Stomach smooth muscle (tissue), 2 donors: ENCODE data around the gene CD28.

Experiments
- H3K27ac ChIP-seq: one replicate; pipeline ENCODE4 v1.7.0; 2013; ENCODE audit warnings: mild to moderate bottlenecking, low read length, inconsistent platforms
- H3K27me3 ChIP-seq, 2 donors: one replicate each; pipeline ENCODE4 v1.7.0; 2013; ENCODE audit warnings: low read length in 2 of 2; ENCODE audit not compliant: insufficient read depth in 2 of 2, control insufficient read depth in 1 of 2
- H3K36me3 ChIP-seq, 2 donors: one replicate each; pipeline ENCODE4 v1.7.0; 2013; ENCODE audit warnings: low read length in 2 of 2; ENCODE audit not compliant: control insufficient read depth in 2 of 2, insufficient read depth in 2 of 2
- H3K4me1 ChIP-seq: one replicate; pipeline ENCODE4 v1.7.0; 2013; ENCODE audit warnings: low read length; ENCODE audit not compliant: control insufficient read depth, insufficient read depth
- H3K4me3 ChIP-seq, 2 donors: one replicate each; pipeline ENCODE4 v1.7.0; 2013; ENCODE audit warnings: low read length in 2 of 2
- H3K9ac ChIP-seq, 2 donors: one replicate each; pipeline ENCODE4 v1.7.0; 2013; ENCODE audit warnings: low read length in 2 of 2, mild to moderate bottlenecking in 1 of 2
- H3K9me3 ChIP-seq, 2 donors: one replicate each; pipeline ENCODE4 v1.7.0; 2013; ENCODE audit warnings: low read length in 2 of 2; ENCODE audit not compliant: control insufficient read depth in 2 of 2
- donor health status: healthy.
- donor health status: Pancreatic carcinoma.

The CD28 gene

DNA sequence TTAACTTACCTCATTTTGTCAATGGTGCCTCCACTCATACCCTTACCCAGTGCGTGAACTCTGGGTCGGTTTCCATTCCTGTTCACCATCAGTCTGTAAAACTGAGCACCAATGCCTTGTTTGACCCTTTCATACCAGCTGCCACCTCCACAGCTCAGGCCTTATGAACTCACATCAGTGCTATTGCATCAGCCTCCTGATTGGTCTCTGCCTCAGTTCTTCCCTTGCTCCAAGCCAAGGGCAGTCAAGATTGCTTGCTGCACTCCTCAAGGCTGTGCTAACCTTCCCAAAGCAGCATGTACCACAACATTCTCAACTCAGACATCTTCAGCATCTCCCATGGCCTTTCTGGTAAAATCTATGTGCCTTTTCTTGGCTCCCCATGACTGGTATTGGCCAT lies 9.3 kb downstream of the CD28 start:
- H3K4me3 ChIP-seq, result no peak overlapping the region
- no peaks in the 10 kb centered on the region for H3K4me1 ChIP-seq
- no peaks in the 10 kb centered on the region for H3K9me3 ChIP-seq
- H3K27ac ChIP-seq, result no peak overlapping the region
- H3K36me3 ChIP-seq, result no peaks in the 10 kb centered on the region
- no peak overlapping the region for H3K9ac ChIP-seq
- H3K27me3 ChIP-seq, result no peaks in the 10 kb centered on the region

DNA sequence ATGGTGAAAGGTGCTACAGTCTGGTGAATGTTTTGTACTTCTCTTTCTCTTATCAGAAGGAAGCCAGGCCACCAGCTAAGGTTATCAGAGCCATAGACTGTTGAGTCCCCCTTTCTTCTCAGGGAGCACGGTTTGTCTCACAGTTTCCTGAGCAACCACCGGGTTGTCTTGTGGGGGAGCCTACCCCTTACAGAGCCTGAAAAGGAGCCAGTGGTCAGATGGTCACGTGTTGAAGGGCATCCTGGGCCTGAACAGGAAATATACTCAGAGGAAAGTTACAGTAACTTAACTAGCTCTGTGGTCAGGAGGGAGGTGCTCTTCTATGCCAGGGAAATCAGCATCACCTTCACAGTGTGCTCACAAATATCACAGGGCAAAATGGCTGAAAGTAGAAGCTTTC lies 11.6 kb downstream of the CD28 start:
- Histone ChIP-seq H3K4me3 (no peak overlapping the region), H3K4me1 (no peaks in the 10 kb centered on the region), H3K27me3 (no peaks in the 10 kb centered on the region), H3K9me3 (no peaks in the 10 kb centered on the region), H3K9ac (no peak overlapping the region), H3K36me3 (no peaks in the 10 kb centered on the region), H3K27ac (no peak overlapping the region)

DNA sequence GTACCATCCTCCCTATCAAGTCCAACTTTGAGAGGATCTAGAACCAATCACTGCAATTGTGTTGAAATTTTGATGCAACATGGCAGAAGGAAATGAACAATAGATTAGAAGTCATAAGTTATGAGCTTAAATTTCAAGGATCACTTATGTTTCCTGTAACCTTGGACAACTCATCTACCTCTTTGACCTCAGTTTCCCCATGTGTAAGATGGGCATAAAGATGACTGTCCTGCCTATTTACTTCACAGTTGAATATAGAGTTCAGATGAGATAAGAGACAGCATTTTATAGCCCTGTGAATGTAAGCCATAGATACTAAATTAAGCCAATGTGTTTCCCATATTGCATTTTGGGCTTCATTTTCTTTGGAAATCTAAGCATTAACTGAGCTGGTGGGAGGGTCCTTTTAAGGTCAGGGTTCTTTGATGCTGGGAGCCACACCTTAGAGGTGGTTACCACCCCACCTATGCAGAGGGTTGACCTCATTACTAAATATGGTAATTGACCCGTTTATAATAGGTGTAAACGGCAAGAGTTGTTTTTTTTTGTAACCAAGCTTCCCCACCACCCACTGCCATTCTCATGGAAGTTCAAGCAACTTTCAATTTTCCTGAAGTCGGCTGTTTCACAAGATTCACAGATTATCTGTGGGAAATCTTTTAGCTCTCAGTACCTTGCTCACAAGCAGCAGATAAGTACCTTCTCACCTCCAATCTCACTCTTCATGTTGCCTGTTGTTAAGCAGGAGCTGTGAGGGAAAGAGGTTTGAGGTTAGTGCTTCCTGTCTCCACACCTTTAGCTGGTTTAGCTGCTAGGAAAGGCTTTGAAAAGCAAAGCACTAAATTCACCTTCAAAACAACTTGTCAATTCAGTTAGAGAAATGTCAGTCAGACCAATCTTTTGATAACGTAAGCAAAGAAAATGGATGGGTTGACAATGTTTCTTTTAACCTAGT lies 13.3 kb downstream of the CD28 start:
- Histone ChIP-seq H3K36me3 (no peaks in the 10 kb centered on the region), H3K4me1 (no peaks in the 10 kb centered on the region), H3K27me3 (no peaks in the 10 kb centered on the region), H3K4me3 (no peak overlapping the region), H3K9ac (no peak overlapping the region), H3K9me3 (no peaks in the 10 kb centered on the region), H3K27ac (no peak overlapping the region)

DNA sequence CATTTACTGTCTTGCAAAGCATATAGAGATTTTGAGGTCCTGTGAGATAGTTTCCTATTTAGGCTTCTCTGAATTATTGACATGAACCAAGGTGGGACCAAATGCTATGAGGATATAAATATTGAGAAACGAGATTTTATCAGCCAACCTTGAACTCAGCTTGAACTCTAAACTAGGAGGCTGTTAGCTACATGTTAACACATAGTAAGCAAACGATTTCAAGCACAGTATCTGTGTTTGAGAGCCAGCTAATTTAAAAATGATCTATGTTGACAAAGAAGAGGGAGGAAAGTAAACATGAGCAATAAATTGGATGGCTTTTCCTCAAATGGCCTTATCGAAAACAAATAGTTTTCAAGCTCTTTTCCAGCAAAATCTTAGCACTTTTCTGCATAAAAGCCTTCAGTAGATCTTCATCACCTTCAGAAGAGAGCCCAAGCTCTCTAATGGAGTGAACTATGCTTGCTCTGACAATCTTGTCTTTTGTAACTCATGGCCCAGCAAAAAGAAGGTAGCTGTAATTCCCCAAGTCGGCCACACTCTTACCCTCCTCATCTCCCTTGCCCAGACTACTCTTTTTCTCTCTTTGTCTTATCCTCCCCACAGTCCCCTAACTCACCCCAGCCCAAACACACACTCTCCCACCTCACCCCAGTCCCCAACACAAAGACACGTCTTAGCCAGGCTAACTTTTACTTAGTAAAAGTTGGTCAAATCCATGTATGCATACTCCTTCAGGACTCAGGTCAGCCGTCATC lies 14.7 kb downstream of the CD28 start:
- Histone ChIP-seq H3K9ac (no peak overlapping the region), H3K36me3 (no peaks in the 10 kb centered on the region), H3K27ac (no peak overlapping the region), H3K9me3 (no peaks in the 10 kb centered on the region), H3K4me1 (no peaks in the 10 kb centered on the region), H3K4me3 (no peak overlapping the region), H3K27me3 (no peaks in the 10 kb centered on the region)

DNA sequence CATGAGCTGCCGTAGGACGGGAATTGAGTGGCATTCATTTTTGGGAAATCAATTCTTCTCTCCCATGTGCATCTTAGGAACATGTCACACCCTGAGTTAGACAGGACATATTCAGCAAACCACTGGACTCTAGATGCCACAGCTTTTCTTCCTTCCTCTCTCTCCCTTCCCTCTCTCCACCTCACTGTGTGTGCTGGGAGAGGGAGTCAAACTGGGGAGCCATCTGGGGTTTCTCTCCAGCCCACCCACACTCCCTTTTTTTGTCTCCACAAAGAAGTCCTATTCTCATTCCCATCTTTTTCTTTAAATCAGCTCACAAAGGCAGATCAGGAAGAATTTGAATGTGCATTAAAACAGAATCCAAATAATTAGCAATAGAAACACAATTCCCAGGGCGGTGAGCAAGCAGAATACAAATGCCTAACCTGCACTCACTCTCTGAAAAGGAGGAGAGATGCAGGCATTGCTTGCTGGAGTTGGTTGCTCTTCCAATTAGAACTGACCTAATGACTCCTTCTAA lies 15.4 kb downstream of the CD28 start:
- no peak overlapping the region for H3K27ac ChIP-seq
- no peaks in the 10 kb centered on the region for H3K36me3 ChIP-seq
- no peaks in the 10 kb centered on the region for H3K9me3 ChIP-seq
- no peak overlapping the region for H3K9ac ChIP-seq
- no peaks in the 10 kb centered on the region for H3K27me3 ChIP-seq
- no peaks in the 10 kb centered on the region for H3K4me1 ChIP-seq
- H3K4me3 ChIP-seq, result no peak overlapping the region

DNA sequence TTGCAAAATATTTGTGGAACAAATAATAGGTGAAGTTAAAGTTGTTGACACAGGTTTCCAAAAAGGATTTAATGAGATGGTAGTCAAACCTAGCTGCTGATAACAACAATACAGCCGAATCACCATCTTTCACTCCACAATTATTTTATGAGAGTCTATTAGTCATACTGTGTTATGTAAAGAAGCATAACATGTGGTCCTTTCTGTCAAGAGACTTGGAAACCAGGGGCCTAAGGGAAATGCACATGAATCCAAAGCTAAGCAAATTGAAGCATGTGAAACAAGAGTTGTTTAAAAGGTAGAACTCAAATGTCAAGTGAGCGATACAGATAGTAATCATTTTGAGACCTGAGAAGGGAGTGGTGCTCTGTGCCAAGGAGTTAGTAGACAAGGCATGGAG lies 16.0 kb downstream of the CD28 start:
- H3K4me1 ChIP-seq, result no peaks in the 10 kb centered on the region
- H3K27me3 ChIP-seq, result no peaks in the 10 kb centered on the region
- H3K36me3 ChIP-seq, result no peaks in the 10 kb centered on the region
- no peak overlapping the region for H3K9ac ChIP-seq
- no peaks in the 10 kb centered on the region for H3K9me3 ChIP-seq
- no peak overlapping the region for H3K4me3 ChIP-seq
- H3K27ac ChIP-seq, result no peak overlapping the region

DNA sequence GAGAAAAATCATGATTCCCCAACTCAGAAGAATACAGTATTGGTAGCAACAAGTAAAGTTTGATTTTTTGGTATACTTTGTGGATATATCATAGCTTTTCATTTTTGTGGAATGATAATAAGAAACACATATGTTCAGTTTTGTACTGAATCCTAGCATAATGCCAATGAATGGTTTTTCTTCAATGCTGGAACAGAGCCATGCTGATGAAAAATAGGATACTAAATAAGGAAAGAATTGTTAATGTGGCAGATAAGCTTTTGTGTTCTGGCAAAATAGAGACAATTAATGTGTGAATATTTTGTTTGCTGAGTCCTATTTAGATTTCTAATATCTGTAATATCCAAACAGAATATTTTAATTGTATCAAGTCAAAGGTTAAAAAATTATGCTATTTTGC lies 21.9 kb downstream of the CD28 start:
- no peaks in the 10 kb centered on the region for H3K36me3 ChIP-seq
- no peaks in the 10 kb centered on the region for H3K27me3 ChIP-seq

DNA sequence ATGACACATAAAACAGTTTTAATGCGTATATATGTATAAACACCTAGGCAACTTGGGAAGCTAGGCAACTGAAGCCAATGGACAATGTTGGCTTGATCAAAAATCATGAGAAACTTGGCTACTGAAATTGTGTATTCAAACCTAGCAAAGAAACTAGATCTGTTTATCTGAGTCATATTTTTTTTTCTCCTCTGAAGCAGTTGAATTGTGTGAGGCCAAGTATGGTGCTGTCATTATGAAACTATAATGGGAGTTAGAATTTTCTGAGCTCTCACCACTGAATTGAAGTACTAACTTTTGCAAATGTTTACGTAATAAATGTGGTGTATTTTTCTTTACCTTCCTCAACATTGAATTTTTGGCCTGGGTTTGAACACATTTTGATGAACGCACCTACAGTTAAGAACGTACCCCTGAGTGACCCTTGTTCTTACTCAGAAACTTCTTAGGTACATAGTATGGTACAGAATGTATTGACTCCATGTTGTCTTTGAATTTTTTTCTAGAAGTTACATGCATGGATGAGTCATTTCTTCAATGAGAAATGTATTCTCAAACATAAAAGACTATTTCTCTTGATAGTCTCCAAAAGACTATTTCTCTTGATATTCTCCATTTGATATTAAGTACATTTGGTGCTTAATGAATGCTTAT lies 23.8 kb downstream of the CD28 start:
- H3K9ac ChIP-seq, result no peak overlapping the region
- no peaks in the 10 kb centered on the region for H3K4me1 ChIP-seq
- H3K27ac ChIP-seq, result no peak overlapping the region
- no peaks in the 10 kb centered on the region for H3K27me3 ChIP-seq
- no peaks in the 10 kb centered on the region for H3K36me3 ChIP-seq
- no peak overlapping the region for H3K4me3 ChIP-seq
- H3K9me3 ChIP-seq, result no peaks in the 10 kb centered on the region

More for the DNA sequence above, 21.9 kb downstream of the CD28 start:
- Histone ChIP-seq H3K27ac (no peak overlapping the region), H3K9me3 (no peaks in the 10 kb centered on the region), H3K4me3 (no peak overlapping the region), H3K9ac (no peak overlapping the region), H3K4me1 (no peaks in the 10 kb centered on the region)

DNA sequence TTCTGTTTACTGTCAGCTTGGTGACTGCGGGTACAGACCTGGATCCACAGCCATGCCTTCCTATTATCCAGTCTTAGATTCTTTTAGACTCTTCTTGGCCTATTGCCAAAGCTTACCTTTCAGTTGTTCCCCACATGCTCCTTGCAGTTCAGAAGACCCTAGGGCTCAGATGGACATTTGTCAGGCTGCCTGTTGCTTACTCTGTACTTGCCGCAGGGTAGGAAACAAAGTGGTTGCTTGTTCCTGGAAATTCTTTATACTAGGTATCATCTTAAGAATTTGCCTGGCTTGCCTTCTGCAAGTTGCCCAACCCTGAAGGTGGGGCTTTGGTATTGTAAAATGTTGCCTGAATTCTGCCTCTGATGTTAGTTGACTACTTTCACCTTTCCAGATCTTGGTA lies 24.4 kb downstream of the CD28 start:
- H3K9me3 ChIP-seq, result no peaks in the 10 kb centered on the region
- no peak overlapping the region for H3K27ac ChIP-seq
- no peak overlapping the region for H3K9ac ChIP-seq
- no peaks in the 10 kb centered on the region for H3K4me1 ChIP-seq
- H3K4me3 ChIP-seq, result no peak overlapping the region
- H3K36me3 ChIP-seq, result no peaks in the 10 kb centered on the region
- no peaks in the 10 kb centered on the region for H3K27me3 ChIP-seq

DNA sequence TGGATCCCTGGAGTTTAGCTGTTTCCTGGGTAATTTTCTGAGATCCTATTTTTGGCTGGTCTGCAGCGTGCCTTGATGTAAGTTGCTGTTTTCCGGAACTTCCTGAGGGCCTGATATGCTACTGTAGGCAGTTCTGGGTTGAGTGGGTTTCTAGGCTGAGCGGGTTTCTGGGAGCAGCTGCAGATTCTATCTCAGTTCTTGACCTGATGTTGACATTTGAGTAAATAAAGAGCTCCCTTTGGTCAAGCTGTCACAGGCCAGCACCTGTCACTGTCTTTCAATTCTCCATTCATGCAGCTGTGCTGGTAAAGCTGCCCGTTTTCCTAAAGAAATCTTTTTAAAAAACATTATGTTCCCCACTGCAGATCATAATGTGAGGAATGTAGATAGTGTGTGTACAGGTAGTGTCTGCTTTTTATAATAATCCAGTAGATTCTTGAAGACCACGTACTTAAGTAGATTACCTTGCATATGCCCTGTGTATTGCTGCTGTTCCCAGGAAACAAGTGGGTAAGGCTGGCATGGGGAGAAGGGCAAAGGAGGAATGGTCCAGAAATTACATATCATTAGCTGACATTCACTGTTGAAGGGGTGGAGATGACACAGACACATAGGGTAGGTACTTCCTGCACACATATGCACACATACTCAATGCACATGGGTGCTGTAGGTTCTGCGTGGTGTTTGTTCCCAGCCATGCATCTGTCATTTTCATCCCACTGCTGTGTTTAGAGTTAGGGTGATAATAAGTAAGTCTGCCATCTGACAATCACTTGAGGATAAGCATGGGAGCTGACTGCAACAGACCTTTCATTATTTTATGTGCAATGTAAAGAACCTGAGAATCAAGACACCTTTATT lies 25.9 kb downstream of the CD28 start:
- no peaks in the 10 kb centered on the region for H3K36me3 ChIP-seq
- H3K9ac ChIP-seq, result no peak overlapping the region
- H3K4me1 ChIP-seq, result no peaks in the 10 kb centered on the region
- H3K4me3 ChIP-seq, result no peak overlapping the region
- H3K27ac ChIP-seq, result no peak overlapping the region
- no peaks in the 10 kb centered on the region for H3K9me3 ChIP-seq
- H3K27me3 ChIP-seq, result no peaks in the 10 kb centered on the region
